HG02938 (cell line): ENCODE data around the gene SCMH1.

ENCODE experiments used
- ATAC-seq: cut with Tn5 transposase; IDR thresholded peaks from one replicate; pipeline ENCODE4 v1.9.1; 2021; ENCODE audit warnings: mild to moderate bottlenecking, moderate library complexity; ENCODE audit not compliant: unreplicated experiment

SCMH1 gene

GRCh38 chr1:41032147-41032546, 210.0 kb downstream of the SCMH1 start:
- no peak for ATAC-seq

- ATAC-seq, result no peak
These were observed 211.1 kb downstream of the SCMH1 start for GRCh38 chr1:41030872-41031616.

GRCh38 chr1:41028034-41028642, 214.0 kb downstream of the SCMH1 start:
- no peak for ATAC-seq

DNA sequence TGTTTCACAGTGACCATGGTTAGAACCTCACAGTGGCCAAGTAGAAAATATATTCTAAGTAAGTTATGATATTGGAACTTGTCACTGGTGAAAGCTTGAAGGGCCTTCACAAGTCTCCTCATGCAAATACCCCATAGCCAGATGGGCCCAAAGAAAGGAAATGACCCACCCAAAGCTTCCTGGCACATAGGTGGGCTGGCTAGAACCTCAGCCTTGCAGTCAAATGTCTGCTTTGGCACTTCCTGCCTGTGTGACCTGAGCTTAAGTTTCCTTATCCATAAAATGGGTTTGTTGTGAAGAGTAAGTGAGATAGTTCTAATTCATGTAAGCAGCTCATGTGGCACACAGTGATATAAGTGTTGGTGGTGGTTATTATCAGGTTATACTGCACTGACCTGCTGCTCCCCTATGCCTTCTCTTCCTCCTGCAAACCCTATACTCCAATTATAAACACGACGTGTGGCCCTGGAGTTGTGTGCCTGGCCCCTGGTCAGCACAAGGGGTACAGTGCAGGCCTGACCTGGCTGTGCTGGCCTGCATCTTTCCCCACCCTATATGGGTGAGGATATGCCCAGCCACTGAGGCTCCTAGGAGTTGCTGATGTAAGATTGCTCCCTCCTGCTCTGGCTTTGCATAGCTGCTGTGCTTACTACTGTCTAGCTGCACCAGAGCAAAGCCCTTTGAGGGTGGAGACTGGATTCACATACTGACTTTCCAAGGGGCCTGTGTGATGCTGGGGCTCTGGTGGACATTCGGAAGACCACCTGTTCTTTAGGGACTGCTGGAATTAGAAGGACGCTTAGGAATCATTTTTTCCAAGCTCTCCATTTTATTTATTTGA, 215.9 kb downstream of the SCMH1 start:
- no peak for ATAC-seq

- no peak for ATAC-seq
These were observed 217.2 kb downstream of the SCMH1 start for GRCh38 chr1:41024953-41025352.

- ATAC-seq, result no peak
These were observed 218.7 kb downstream of the SCMH1 start for GRCh38 chr1:41023279-41023990.

DNA sequence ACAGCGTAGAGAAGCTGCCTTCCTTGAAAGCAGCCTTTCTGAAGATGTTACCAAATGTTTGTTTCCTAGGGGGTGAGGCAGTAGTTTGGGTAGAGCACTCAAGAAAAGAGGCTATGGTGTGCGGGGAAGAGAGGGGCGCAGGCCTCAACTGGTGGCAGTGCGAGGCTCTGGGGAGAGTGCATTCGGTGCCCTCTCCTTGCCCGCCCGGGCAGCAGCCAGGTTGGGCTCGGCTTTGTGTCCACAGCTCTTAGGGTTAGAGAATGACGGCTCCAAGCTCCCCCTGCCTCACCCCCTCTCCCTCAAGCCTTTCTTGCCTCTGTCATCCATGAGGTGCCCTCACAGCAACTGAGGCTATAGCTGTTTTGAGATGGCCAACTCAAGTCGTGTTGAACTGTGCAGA, 219.7 kb downstream of the SCMH1 start:
- no peak for ATAC-seq

DNA sequence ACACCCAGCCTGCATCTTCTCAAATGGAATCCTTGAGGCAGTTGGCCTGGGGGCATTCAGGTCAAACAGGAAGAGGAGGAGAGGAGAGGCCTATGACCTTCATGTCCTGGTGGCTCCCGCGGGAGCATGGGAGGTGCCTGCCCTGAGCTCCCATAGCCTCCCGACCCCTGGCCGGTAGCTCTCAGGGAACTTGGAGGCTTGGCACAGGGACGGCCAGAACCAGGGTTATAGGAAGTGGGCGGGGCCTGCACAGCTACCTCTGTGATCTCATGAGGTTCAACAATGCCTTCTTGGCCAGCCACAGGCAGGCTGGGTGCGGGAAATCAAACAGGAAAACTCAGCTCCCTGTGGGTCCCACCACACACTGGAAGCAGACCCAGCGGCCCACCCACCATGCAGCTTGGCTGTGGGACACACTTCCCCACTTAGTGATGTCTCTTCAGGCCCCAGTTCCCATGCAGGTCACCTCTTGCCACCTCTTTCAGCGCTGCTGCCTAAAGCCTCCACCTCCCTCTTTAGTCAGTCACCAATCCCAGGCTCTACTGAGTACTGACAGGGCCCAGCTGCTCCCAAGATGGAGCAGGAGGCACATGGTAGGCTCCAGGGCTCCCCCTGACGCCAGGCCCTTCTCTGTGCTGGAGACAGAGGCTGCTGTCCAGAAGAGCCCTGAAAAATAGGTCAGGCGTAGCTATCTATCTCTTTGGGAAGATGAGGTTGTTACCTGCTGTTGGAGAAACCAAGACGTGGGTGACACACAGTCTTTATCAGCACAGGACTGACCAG, 220.4 kb downstream of the SCMH1 start, which contains the start of gene SLFNL1:
SLFNL1 (minus strand) TSS at position 200 of the 783 bp plus-strand sequence. CDS start 1,065 bp downstream, outside the sequence.
- ATAC-seq, result no peak

GRCh38 chr1:41020654-41021053, 221.5 kb downstream of the SCMH1 start:
- ATAC-seq, result no peak

DNA sequence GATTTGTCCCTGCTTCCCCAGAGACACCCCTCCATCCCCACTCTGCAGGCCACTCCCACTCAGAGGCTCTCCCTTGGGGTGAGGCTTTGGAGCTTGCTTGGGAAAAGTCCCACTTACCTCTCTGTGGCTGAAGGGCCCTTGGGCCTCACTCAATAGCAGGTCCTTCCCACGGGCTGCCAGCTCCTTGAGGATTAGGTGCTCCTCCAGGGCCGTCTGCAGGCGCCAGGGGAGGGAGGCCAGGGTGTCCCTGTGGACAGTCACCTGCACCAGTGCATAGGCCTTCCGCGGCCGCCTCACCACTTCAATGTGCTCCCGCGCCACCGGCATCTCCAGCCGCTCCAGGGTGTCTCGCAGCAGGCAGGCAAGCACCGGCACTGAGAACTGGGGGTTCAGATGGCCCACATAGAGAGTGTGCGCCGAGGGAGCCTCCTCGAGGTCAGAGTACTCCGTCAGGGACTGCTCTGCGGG, 222.0 kb downstream of the SCMH1 start:
- ATAC-seq, result no peak

GRCh38 chr1:41019353-41019745, 222.8 kb downstream of the SCMH1 start:
- no peak for ATAC-seq

DNA sequence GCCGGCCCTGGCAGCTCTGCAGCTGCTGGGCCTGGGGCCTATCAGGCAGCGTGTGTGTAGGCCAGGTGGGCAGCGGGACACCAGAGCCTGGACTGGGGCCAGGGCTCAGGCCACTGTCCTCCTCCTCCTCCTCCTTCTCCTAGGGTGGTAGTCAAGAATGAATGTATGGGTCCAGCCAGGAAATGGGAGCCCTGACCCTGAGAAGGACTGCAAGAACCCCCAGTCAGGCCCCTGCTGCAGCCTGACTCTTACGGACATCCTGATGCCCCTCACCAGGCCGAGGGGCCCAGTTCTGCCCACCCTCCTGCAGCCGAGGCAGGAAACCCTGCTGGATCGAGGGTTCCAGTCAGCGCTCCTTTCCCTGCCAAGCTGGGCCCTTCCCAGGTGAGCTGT, 224.1 kb downstream of the SCMH1 start:
- no peak for ATAC-seq

DNA sequence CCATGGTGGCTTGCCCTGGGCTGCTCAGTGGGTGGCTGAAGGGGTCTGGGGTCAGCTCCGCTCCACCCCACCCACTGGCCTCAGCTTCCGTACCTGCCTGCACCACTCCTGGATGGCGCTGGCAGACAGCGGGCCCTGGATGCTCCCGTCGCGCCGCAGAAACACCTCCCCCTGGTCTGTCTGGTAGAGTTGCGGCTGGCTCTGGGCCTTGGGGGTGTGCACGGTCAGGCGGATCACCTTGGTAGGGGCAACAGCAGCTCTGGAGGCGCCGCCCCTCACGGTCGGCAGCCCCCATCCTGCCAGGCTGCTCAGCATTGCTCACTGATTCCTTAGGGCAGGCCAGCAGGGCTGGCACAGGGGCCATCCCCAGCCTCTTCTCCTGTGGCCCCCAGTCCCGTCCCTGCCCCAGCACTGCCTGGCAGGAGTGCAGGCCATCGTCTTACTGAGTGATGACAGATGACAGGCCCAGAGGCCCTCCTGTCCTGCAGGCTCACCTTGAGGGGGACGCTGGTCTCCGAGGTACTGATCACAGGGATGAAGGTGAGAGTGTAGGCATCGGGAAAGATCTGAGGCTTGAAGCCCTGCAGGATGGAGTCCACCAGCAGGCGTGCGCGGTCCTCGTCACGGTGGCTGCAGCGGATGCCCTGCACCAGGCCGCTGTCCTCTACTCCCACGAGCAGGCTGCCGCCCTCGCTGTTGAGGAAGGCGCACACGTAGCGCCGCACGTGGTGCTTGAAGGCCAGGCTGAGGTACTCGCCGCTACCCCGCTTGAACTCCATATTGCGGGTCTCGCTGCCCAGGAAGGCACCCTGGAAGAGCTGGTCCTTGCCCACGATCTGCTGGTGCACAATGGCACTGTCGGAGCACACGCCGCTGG, 224.7 kb downstream of the SCMH1 start:
- ATAC-seq, result no peak

DNA sequence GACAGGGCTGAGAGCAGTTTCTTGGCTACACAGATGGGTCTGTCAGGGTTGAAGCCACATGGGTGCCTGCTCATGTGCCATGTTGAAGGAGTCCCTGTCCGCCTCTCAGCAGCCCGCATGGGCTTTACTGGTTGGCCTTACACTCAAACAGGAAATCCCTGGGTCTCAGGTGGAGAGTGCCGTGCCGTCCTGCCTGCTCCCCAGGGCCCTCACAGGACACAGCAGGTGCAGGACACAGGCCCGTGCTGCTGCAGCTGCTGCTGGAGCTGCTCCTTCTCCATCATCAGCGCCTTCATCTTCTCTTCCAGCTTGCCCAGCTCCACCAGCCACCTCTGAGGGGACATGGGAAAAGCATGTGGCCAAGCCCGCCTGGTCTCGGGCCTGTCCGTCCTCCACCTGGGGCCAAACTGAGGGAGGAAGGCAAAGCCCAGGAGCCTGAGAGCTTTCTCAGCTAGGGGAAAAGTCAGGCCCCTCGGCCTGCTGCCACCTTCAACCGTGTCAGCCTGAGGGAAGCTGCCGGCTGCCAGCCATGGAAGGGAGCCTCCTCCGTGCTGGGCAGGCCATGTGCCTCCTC, 226.1 kb downstream of the SCMH1 start:
- no peak for ATAC-seq

DNA sequence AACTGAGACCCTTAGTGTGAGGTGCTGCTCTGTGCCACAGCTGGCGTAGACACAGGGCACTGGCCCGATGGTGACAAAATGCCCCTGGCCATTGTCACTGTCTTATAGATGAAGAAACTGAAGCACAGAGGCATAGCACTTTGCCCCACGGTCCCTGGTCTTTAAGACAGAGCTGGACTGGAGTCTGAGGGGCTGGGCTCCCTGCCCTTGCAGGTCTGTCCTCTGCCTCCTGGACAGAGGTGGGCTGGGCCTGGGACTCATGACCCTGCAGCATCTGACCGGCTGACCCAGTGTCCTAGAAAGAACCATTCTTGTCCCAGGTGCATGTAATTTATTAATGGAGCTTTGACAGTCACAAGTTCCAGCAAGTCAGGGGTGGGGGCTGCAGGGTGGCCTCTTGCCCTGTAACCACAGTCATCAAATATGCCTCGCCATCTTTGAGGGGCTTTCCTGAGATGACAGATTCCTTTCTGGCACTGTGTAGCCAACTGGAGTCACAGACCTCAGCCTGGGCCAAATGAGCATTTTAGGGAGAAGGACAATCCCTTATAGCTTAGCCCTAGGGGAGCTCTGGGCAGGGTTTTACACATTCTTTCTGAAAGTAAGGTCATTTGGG, 226.7 kb downstream of the SCMH1 start:
- no peak for ATAC-seq

DNA sequence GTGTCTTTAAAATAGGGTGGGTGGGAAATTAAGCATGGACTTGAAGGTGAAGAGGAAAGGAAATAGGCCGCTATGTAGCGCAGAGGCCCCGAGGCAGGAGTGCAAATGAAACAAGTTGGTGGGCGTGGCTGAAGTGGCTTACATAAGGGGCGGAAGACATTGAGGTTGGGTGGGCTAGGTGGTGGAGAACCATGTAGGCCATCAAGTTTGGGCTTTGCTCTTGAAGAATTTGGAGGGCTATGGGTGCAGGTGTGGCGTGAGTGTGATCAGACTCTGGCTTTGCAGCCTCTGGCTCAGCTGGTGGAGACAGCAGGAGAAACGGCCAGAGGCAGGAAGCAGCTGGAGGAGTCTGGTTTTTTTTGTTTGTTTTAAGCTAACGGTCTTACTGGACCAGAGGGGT, 227.2 kb downstream of the SCMH1 start:
- ATAC-seq, result no peak

DNA sequence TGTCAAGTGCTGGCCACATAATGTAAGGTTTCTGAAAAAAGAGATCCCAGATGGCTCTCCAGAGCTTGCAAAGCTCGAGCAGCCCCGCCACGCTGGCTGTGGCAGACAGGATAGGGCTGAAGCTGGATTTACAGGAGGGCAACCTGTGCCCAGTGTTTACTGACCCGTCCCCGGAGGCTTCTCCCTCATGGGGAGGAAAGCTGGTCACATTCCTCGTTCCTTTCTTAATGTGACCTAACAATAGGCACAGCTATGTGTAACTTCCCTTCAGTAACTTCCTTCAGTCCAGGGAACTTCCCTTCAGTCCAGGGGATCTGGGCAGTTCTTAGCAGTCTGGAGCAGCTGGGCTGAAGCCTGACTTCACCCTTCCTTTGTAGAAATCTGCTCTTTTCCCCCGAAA, 228.3 kb downstream of the SCMH1 start:
- ATAC-seq, result no peak

DNA sequence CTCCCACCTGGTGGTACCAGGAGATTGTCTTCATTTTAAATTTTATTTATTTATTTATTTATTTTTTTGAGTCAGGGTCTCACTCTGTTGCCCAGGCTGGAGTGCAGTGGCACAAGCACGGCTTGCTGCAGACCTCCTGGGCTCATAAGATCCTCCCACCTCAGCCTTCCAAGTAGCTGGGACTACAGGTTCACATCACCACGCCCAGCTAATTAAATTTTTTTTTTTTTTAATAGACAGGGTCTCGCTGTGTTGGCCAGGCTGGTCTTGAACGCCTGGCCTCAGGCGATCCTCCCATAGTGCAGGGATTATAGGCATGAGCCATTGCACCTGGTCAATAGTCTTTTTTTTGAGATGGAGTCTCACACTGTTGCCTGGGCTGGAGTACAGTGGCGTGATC, 229.1 kb downstream of the SCMH1 start:
- ATAC-seq, result no peak
